ENCODE results near the gene ACAP2.

- TF ChIP-seq CTCF (IDR thresholded peaks at IDR 0.05 in 4 of 5, conservative IDR thresholded peaks at IDR 0.05 in 1 of 5) (no peak), POLR2A (IDR thresholded peaks at IDR 0.05) (no peak)
Measured at GRCh38 chr3:195388380-195388779, 54.4 kb downstream of the ACAP2 start.
